ENCODE results near the gene AGBL1.

- TF ChIP-seq EZH2 (IDR thresholded peaks at IDR 0.05; ENCODE audit: borderline replicate concordance, low read length), result no peak
- TF ChIP-seq, protein P1, sequence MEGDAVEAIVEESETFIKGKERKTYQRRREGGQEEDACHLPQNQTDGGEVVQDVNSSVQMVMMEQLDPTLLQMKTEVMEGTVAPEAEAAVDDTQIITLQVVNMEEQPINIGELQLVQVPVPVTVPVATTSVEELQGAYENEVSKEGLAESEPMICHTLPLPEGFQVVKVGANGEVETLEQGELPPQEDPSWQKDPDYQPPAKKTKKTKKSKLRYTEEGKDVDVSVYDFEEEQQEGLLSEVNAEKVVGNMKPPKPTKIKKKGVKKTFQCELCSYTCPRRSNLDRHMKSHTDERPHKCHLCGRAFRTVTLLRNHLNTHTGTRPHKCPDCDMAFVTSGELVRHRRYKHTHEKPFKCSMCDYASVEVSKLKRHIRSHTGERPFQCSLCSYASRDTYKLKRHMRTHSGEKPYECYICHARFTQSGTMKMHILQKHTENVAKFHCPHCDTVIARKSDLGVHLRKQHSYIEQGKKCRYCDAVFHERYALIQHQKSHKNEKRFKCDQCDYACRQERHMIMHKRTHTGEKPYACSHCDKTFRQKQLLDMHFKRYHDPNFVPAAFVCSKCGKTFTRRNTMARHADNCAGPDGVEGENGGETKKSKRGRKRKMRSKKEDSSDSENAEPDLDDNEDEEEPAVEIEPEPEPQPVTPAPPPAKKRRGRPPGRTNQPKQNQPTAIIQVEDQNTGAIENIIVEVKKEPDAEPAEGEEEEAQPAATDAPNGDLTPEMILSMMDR (conservative IDR thresholded peaks at IDR 0.05 in 1 of 2, IDR thresholded peaks at IDR 0.05 in 1 of 2; ENCODE audit: extremely low read depth in 1 of 2, insufficient read depth in 1 of 2, low read depth in 1 of 2, low read length in 2 of 2), result no peak
Measured at GRCh38 chr15:86275361-86275760, 195.7 kb downstream of the AGBL1 start.
